DMS114 treated with DMSO at 0.1 percent for 48 hours (cell line): ENCODE measurements around the gene SH3GLB1.
A peak's percentile ranks its signal among the peaks of the same experiment; 100 is the strongest.
"Not testable (repeated sequence)": the region's sequence is repeated elsewhere in the genome, so short reads cannot be mapped to it uniquely, and the experiment has no call there.

Experiments
- DNase-seq: peaks from one replicate; lab custom pipeline; 2025; ENCODE audit not compliant: unreplicated experiment; lab: John Stamatoyannopoulos, UW

The SH3GLB1 gene

GRCh38 chr1:86704458-86704971 is at the start of gene SH3GLB1:
TSS of gene SH3GLB1 (plus strand) at chr1:86704576. CDS start at chr1:86704900, 324 bp downstream.
- DNase-seq: peak; percentile 84

DNA sequence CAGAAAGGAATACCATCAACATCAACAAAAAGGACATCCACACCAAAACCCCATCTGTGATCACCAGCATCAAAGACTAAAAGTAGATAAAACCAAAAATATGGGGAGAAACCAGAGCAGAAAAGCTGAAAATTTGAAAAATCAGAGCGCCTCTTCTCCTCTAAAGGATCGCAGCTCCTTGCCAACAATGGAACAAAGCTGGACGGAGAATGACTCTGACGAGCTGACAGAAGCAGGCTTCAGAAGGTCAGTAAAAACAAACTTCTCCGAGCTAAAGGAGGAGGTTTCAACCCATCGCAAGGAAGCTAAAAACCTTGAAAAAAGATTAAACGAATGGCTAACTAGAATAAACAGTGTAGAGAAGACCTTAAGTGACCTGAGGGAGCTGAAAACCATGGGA is 46.0 kb upstream of the SH3GLB1 start:
- not testable (repeated sequence) for DNase-seq

GRCh38 chr1:86666368-86666767 is 38.0 kb upstream of the SH3GLB1 start:
- no peak for DNase-seq

DNA sequence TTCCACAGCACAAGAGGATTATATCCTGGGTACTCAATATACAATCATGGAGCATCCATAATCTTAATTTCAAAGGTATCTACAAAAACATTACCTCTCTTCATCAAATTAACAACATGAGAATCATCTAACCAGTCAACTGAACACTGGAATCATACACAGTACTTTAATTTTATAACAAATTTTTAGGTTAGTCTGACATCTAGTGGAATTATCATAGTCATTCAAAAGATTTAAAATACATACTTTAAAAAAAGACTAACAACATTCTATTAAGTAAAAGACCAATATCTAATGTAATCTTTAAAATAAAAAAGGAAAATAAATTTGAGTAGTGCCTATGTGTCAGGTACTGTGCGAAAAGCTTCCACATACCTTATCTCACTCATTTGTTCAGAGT is 16.8 kb upstream of the SH3GLB1 start:
- peak; percentile 66 for DNase-seq

GRCh38 chr1:86692641-86693040 is 11.7 kb upstream of the SH3GLB1 start:
- DNase-seq: no peak

- no peak for DNase-seq
Measured at GRCh38 chr1:86695400-86695799, 9.0 kb upstream of the SH3GLB1 start.

DNA sequence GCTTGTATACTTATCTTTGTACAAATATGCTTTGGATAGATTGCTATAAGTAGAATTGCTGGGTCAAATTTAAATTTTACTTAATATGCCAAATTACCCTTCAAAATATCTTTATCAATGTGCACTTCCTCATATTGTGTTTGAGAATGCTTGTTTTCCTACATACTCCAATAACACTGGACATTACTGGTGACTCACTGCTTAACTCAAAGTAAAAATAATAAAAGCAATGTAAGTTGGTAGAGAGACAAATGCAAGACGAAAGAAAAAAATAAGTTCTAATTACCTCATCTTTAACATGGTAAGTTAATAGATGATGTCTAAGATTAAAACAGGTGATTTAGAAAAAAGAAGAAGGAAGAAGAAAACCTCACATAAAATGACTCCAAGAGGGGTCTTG is 7.9 kb upstream of the SH3GLB1 start:
- no peak for DNase-seq

- no peak for DNase-seq
Measured at GRCh38 chr1:86699186-86699585, 5.2 kb upstream of the SH3GLB1 start.

- no peak for DNase-seq
Measured at GRCh38 chr1:86701731-86702130, 2.6 kb upstream of the SH3GLB1 start.

GRCh38 chr1:86702954-86703494 is 1.4 kb upstream of the SH3GLB1 start:
- DNase-seq: not testable (repeated sequence)

GRCh38 chr1:86703696-86704457 is 499 bp upstream of the SH3GLB1 start:
- peak; percentile 59 for DNase-seq

- DNase-seq: peak; percentile 26
Measured at GRCh38 chr1:86704972-86705664, 742 bp downstream of the SH3GLB1 start.

DNA sequence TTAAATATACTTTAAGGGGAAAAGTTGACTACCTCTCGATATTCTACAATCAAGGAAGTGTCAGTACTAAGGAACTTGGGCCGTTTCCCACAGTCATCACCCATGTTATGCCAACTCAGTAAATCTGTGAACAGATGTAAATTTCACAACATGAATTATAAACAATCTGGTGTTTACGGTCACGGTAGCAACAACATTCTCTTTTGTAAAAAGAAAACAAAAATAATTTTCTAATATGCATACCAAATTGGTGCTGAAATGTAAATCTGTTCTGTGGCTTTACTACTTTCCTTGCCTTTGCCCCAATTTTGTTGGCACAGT is 1.2 kb downstream of the SH3GLB1 start:
- DNase-seq: no peak

- no peak for DNase-seq
Measured at GRCh38 chr1:86706018-86706635, 1.8 kb downstream of the SH3GLB1 start.

DNA sequence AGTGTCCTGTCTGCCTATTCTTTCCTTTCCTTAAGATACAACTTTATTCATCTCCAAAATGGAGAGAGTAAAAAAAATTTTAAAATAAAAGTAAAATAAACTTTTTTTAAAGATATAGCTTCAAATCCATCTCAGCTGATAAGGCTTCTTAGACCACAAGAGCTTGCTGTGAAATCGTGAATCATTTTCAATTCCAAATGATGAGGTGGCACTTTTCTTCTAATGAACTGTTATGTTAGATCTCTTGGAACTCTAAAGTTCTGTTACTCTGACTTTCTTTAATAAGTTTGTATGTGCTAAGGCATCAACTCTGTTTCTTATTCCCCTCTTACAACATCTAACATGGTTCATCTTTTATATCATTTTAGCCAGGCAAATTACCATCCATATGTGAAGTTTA is 4.5 kb downstream of the SH3GLB1 start:
- no peak for DNase-seq

- no peak for DNase-seq
Measured at GRCh38 chr1:86712088-86712860, 7.9 kb downstream of the SH3GLB1 start.

GRCh38 chr1:86713477-86713876 is 9.1 kb downstream of the SH3GLB1 start:
- no peak for DNase-seq

DNA sequence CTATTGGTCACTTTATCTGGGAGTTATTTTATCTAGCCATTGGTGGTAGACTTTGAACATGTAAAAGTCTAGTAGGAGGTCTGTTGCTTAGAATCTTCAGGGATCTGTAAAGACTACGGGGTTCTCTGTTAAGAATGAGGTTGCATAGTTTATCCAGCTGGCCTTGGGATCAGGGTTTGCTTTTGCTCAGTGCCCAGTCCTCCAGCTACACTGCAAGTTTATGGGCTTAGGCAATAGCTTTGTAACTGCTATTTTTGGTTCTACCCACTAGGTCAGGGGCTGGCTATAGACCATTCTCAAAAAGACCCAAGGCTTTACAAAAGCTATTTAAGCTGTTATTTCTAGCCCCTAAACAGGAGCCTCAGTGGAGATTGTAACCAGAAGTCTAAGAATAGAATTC is 9.8 kb downstream of the SH3GLB1 start:
- no peak for DNase-seq

- no peak for DNase-seq
Measured at GRCh38 chr1:86714561-86715244, 10.3 kb downstream of the SH3GLB1 start.

GRCh38 chr1:86718786-86719185 is 14.4 kb downstream of the SH3GLB1 start:
- no peak for DNase-seq
